B cell (primary cell): Measurements from ENCODE around the gene SYCP3. TPM values are rescaled to one million over a fixed set of nuclear protein-coding genes. Genes with fewer than 3 reads are reported as not detected.
A peak's percentile ranks its signal among the peaks of the same experiment; 100 is the strongest.

ENCODE experiments used
- ATAC-seq: fragments of 200-7000 bp; cut with Tn5 transposase; one replicate; pipeline ENCODE4 v1.10.0; 2021; ENCODE audit warnings: low read depth, mild to moderate bottlenecking, moderate number of reproducible peaks, moderate library complexity
- CTCF ChIA-PET: fragments of 350-600 bp; sonication (Branson Sonifier 250); formaldehyde crosslinking; loops from one replicate; lab custom pipeline; 2021; ENCODE audit warnings: antibody characterized with exemption, inconsistent platforms; lab: Charles Lee
- POLR2A ChIA-PET: fragments of 350-600 bp; sonication (Branson Sonifier 250); formaldehyde crosslinking; loops from one replicate; lab custom pipeline; 2021; ENCODE audit warnings: antibody characterized with exemption; lab: Charles Lee
- DNase-seq: peaks from one replicate; pipeline ENCODE4 v3.0.0; 2013
- H2AFZ ChIP-seq: 2 replicates; pipeline ENCODE4 v1.6.1; 2012; ENCODE audit warnings: mild to moderate bottlenecking, low read depth, low read length; ENCODE audit not compliant: insufficient read depth, poor library complexity, severe bottlenecking
- H3K27ac ChIP-seq, 2 donors: 1 replicate in 1 of 2; 2 replicates in 1 of 2; pipeline ENCODE4 v1.5.1; 2012 to 2013; ENCODE audit warnings: low read length in 2 of 2, mild to moderate bottlenecking in 2 of 2, moderate library complexity in 1 of 2
- H3K27me3 ChIP-seq, 4 experiments: fragments of 200-600 bp in 1 of 4; sonication (generic) in 1 of 4; replicated peaks in 1 of 4; 1 replicate in 2 of 4; 2 replicates in 2 of 4; pipeline versions ENCODE4 v1.6.1 to v1.7.0; 2013 to 2016; ENCODE audit warnings: low read length in 3 of 4, mild to moderate bottlenecking in 2 of 4, mixed read lengths in 1 of 4, moderate library complexity in 1 of 4; ENCODE audit not compliant: insufficient read depth in 4 of 4, control insufficient read depth in 3 of 4; ENCODE audit errors: control extremely low read depth in 1 of 4
- H3K36me3 ChIP-seq, 2 experiments: replicated peaks in 1 of 2; 1 replicate in 1 of 2; 2 replicates in 1 of 2; pipeline versions ENCODE4 v1.6.1 to v1.7.1; 2013; ENCODE audit warnings: low read length in 1 of 2; ENCODE audit not compliant: insufficient read depth in 2 of 2, control insufficient read depth in 1 of 2; ENCODE audit errors: control extremely low read depth in 1 of 2, extremely low read depth in 1 of 2
- H3K4me1 ChIP-seq, 2 donors: fragments of 200-600 bp in 1 of 2; sonication (generic) in 1 of 2; 1 replicate in 1 of 2; 2 replicates in 1 of 2; pipeline versions ENCODE4 v1.5.1 to v1.6.1; 2013 to 2017; ENCODE audit warnings: low read length in 2 of 2; ENCODE audit not compliant: control insufficient read depth in 2 of 2, insufficient read depth in 2 of 2
- H3K4me2 ChIP-seq: replicated peaks from 2 replicates; pipeline ENCODE3; 2012; ENCODE audit warnings: mild to moderate bottlenecking, low read depth, low read length; ENCODE audit not compliant: poor library complexity, severe bottlenecking
- H3K4me3 ChIP-seq, 5 experiments: fragments of 200-600 bp in 1 of 5; sonication (generic) in 1 of 5; 1 replicate in 3 of 5; 2 replicates in 2 of 5; pipeline versions ENCODE4 v1.5.1 to v1.7.0; 2011 to 2016; ENCODE audit warnings: low read length in 4 of 5, mild to moderate bottlenecking in 4 of 5, low read depth in 2 of 5, control low read depth in 1 of 5, moderate library complexity in 1 of 5; ENCODE audit not compliant: insufficient read depth in 1 of 5; ENCODE audit errors: control extremely low read depth in 1 of 5, extremely low read depth in 1 of 5
- H3K79me2 ChIP-seq: fragments of 200-600 bp; sonication (generic); one replicate; pipeline ENCODE4 v1.6.0; 2016; ENCODE audit warnings: low read length; ENCODE audit not compliant: control insufficient read depth, insufficient read depth
- H3K9ac ChIP-seq: fragments of 200-600 bp; sonication (generic); 2 replicates; pipeline ENCODE4 v1.6.1; 2017; ENCODE audit warnings: mild to moderate bottlenecking, low read length, moderate library complexity
- H3K9me3 ChIP-seq, 3 donors: one replicate each; pipeline versions ENCODE4 v1.6.1 to v1.7.1; 2013; ENCODE audit warnings: low read length in 2 of 3; ENCODE audit not compliant: control insufficient read depth in 2 of 3, insufficient read depth in 1 of 3; ENCODE audit errors: control extremely low read depth in 1 of 3
- H4K20me1 ChIP-seq: 2 replicates; pipeline ENCODE4 v1.6.0; 2012; ENCODE audit warnings: mild to moderate bottlenecking, low read length; ENCODE audit not compliant: insufficient read depth, control insufficient read depth, poor library complexity, severe bottlenecking
- H3K27ac Mint-ChIP-seq: one replicate; pipeline ENCODE4 v1.8.0; 2021; ENCODE audit warnings: mixed read lengths
- H3K27me3 Mint-ChIP-seq: one replicate; pipeline ENCODE4 v1.8.0; 2021; ENCODE audit warnings: mixed read lengths
- H3K4me1 Mint-ChIP-seq: one replicate; pipeline ENCODE4 v1.8.0; 2021; ENCODE audit warnings: mixed read lengths
- H3K4me3 Mint-ChIP-seq: one replicate; pipeline ENCODE4 v1.8.0; 2021; ENCODE audit warnings: mixed read lengths
- H3K9me3 Mint-ChIP-seq: one replicate; pipeline ENCODE4 v1.8.0; 2022; ENCODE audit warnings: mixed read lengths; ENCODE audit not compliant: insufficient read depth
- CTCF ChIP-seq: fragments of 200-600 bp; IDR thresholded peaks from one replicate; pipeline ENCODE4 v1.8.0; 2022; ENCODE audit warnings: antibody characterized with exemption, mild to moderate bottlenecking
- EZH2 ChIP-seq: IDR thresholded peaks from 2 replicates; pipeline ENCODE4 v1.6.1; 2012; ENCODE audit warnings: borderline replicate concordance, low read depth, mild to moderate bottlenecking, moderate library complexity, low read length; ENCODE audit not compliant: insufficient read depth, poor library complexity, severe bottlenecking
- WGBS: methylation state at CpG from one replicate; pipeline ENCODE4 v1.1.5; 2013; ENCODE audit warnings: missing lambda C conversion rate; ENCODE audit not compliant: insufficient coverage; 5-methylcytosine and 5-hydroxymethylcytosine counted together
- intact Hi-C: fragments of 100-400 bp; cut with micrococcal nuclease; formaldehyde crosslinking; loops from one replicate; pipeline ENCODE4 v1.10.0; 2022
- polyA plus RNA-seq: library from polyadenylated mRNA; depleted of rRNA; stranded (reverse); fragments of >200 nt; gene quantifications from 2 replicates; pipeline ENCODE4 v1.2.3, GENCODE V29; 2012
- total RNA-seq, 2 donors: library from RNA; stranded (reverse); fragments of 120-200 nt in 1 of 2; gene quantifications; 1 replicate in 1 of 2; 2 replicates in 1 of 2; pipeline versions ENCODE4 v1.2.3 to v1.2.4, GENCODE V29; 2013 to 2022

SYCP3 gene
- total and polyA plus RNA-seq, 2 donors (not counting 1 experiment from before 2014, with no cell fraction given) = 0.04 to 0.12 TPM

DNA sequence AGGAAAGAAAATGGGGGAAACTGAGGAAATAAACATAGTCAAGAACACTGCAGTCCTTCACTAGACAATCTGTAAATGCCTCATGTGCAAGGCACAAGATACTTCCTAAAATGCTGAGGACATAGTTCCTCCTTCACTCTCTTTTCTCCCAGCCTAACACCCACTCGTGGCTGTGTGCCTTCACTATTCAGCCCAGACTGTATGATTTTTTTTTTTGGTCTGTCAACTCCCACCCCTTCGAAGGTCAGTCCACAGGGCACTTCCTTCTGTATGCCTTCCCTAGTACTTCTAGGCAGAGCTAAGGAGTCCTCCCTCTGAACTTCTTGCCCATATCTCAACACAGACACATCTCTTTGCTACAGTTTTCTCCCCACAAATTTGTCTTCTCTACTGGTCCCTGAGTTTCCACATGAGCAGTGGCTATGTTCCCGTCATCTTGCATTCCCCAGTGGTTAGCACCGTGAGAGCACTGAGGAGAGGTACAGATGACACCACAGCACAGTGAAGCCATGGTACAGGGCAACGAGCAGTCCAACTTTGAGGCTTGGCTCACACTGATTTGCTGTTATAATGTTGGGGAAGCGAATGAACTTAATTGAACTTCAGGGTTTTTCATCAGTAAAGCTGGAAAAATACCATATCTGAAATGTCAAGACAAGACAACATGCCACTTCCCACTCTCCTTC, 24.1 kb upstream of the SYCP3 start:
- Mint-ChIP-seq H3K27me3 (no peaks in the 10 kb centered on the region), H3K4me3 (no peak overlapping the region), H3K4me1 (peaks cover 20% of the 10 kb centered on the region), H3K27ac (no peak overlapping the region), H3K9me3 (no peaks in the 10 kb centered on the region)
- ATAC-seq = no peak
- H3K9me3 ChIP-seq = no peaks in the 10 kb centered on the region
- POLR2A ChIA-PET = no interaction called here
- peaks cover 3% of the 10 kb centered on the region in 2 donors for H3K4me1 ChIP-seq
- H3K4me2 ChIP-seq = no peak overlapping the region
- TF ChIP-seq CTCF (no peak), EZH2 (no peak)
- no peak overlapping the region for H3K9ac ChIP-seq
- intact Hi-C loops = loop anchor here (5.0 kb wide), 1 partner anchor 36 kb away; no protein-coding TSS in a partner anchor
- no peaks in the 10 kb centered on the region for H3K27me3 ChIP-seq
- no peaks in the 10 kb centered on the region for H3K79me2 ChIP-seq
- H3K27ac ChIP-seq = peak overlapping the region in 1 of 2 donors; percentile 18
- no peaks in the 10 kb centered on the region for H4K20me1 ChIP-seq
- WGBS = 57% methylated on average over 4 of the region's 6 CpGs
- DNase-seq = no peak
- H3K36me3 ChIP-seq = peaks cover 3 to 21% of the 10 kb centered on the region in 2 experiments
- H2AFZ ChIP-seq = no peak overlapping the region
- no peak overlapping the region for H3K4me3 ChIP-seq
- CTCF ChIA-PET = interaction anchor here (1.1 to 2.3 kb wide), 3 partner anchors 9 to 65 kb away, joined by 3 to 6 read pairs (median 5); no protein-coding TSS in a partner anchor

DNA sequence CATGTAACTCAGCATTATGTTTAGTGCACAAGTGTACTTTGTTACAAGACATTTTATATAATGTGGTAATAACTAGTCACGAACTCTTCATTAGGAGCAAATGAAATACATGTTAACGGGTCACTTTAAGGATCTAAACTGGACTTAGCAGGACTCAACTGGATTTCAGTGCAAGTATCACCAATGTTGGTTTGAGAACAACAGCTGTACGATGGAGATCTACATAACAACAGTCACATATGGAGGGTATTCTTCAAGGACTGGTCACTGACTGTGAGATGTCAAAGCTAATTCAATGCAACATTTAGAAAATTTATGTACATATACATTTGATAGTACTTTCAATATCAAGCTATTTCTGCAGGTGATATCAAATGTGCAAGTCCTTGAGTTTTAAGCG, 22.5 kb upstream of the SYCP3 start:
- H3K4me1 ChIP-seq = peaks cover 3% of the 10 kb centered on the region in 2 donors
- intact Hi-C loops = loop anchor here (2.0 to 5.0 kb wide), 3 partner anchors 17 to 271 kb away; no protein-coding TSS in a partner anchor
- H3K4me2 ChIP-seq = no peak overlapping the region
- DNase-seq (no peak), ATAC-seq (no peak)
- TF ChIP-seq EZH2 = no peak
- no peak for TF ChIP-seq CTCF
- H3K9ac ChIP-seq = no peak overlapping the region
- CTCF ChIA-PET = interaction anchor here (1.2 to 4.0 kb wide), 8 partner anchors 11 to 347 kb away, joined by 3 to 30 read pairs (median 6); no protein-coding TSS in a partner anchor
- no peaks in the 10 kb centered on the region for H3K9me3 ChIP-seq
- H4K20me1 ChIP-seq = no peaks in the 10 kb centered on the region
- H3K4me3 ChIP-seq = no peak overlapping the region
- peaks cover 5 to 30% of the 10 kb centered on the region in 2 experiments for H3K36me3 ChIP-seq
- H3K27ac Mint-ChIP-seq = peak overlapping the region; percentile 15
- H3K4me3 Mint-ChIP-seq = no peak overlapping the region
- H3K79me2 ChIP-seq = no peaks in the 10 kb centered on the region
- H3K27me3 Mint-ChIP-seq = no peaks in the 10 kb centered on the region
- WGBS = 100% methylated on average over 1 of the region's 4 CpGs
- H2AFZ ChIP-seq = no peak overlapping the region
- no peaks in the 10 kb centered on the region for H3K9me3 Mint-ChIP-seq
- H3K4me1 Mint-ChIP-seq = peaks cover 20% of the 10 kb centered on the region
- H3K27me3 ChIP-seq = no peaks in the 10 kb centered on the region
- no peak overlapping the region for H3K27ac ChIP-seq
- POLR2A ChIA-PET = no interaction called here
